Retinal pigment epithelial cell (primary cell): ENCODE measurements around the gene CHSY1.

Source experiments
- DNase-seq: peaks from one replicate; pipeline ENCODE4 v3.0.0-alpha.2; 2010; ENCODE audit warnings: low read depth
- H3K4me3 ChIP-seq: 2 replicates; pipeline ENCODE4 v1.5.1; 2011; ENCODE audit warnings: mild to moderate bottlenecking, low read length, control low read depth, moderate library complexity
- CTCF ChIP-seq: conservative IDR thresholded peaks from 2 replicates; pipeline ENCODE4 v1.5.1; 2011; ENCODE audit warnings: low read depth, low read length, control low read depth, inconsistent platforms

The CHSY1 gene

GRCh38 chr15:101266787-101267186, 14.9 kb upstream of the CHSY1 start:
- H3K4me3 ChIP-seq: no peak overlapping the region
- DNase-seq: no peak
- TF ChIP-seq CTCF: no peak

- no peak overlapping the region for H3K4me3 ChIP-seq
- DNase-seq: no peak
- no peak for TF ChIP-seq CTCF
These were observed 14.2 kb upstream of the CHSY1 start for GRCh38 chr15:101266034-101266433.

- no peak overlapping the region for H3K4me3 ChIP-seq
- no peak for DNase-seq
- TF ChIP-seq CTCF: no peak
These were observed 13.2 kb upstream of the CHSY1 start for GRCh38 chr15:101264911-101265641.

- TF ChIP-seq CTCF: no peak
- DNase-seq: no peak
- no peak overlapping the region for H3K4me3 ChIP-seq
These were observed 12.2 kb upstream of the CHSY1 start for GRCh38 chr15:101264011-101264410.

- no peak overlapping the region for H3K4me3 ChIP-seq
These were observed 10.7 kb upstream of the CHSY1 start for GRCh38 chr15:101262551-101262950.

GRCh38 chr15:101258238-101259144, 6.6 kb upstream of the CHSY1 start:
- H3K4me3 ChIP-seq: no peak overlapping the region

More at GRCh38 chr15:101262551-101262950, 10.7 kb upstream of the CHSY1 start:
- DNase-seq: no peak
- TF ChIP-seq CTCF: no peak

More at GRCh38 chr15:101258238-101259144, 6.6 kb upstream of the CHSY1 start:
- peak; percentile 34 for DNase-seq
- peak; percentile 89 for TF ChIP-seq CTCF
